T47D (cell line): ENCODE data around the gene FCN1.

Experiments used
- DNase-seq, 2 experiments: peaks; one replicate each; pipeline versions ENCODE4 v3.0.0 to v3.0.0-alpha.2; 2011 to 2012; ENCODE audit warnings: low read depth in 1 of 2, low spot score in 1 of 2
- JUND ChIP-seq: IDR thresholded peaks from 2 replicates; pipeline ENCODE4 v1.6.1; 2012; ENCODE audit warnings: low read depth
- in situ Hi-C: cut with HindIII; loops from 2 replicates; pipeline ENCODE4 v1.10.0; 2016; ENCODE audit warnings: low sequenced_read_pairs, low pct_unique_long_range_greater_than_20kb

Gene FCN1

GRCh38 chr9:134913041-134913712, 4.5 kb downstream of the FCN1 start:
- no peak for TF ChIP-seq JUND
- in situ Hi-C loops = no loop called here
- DNase-seq = no peak

GRCh38 chr9:134912126-134912840, 5.4 kb downstream of the FCN1 start:
- in situ Hi-C loops = no loop called here
- DNase-seq = no peak
- no peak for TF ChIP-seq JUND

GRCh38 chr9:134909511-134910481, 7.9 kb downstream of the FCN1 start:
- no peak for DNase-seq
- TF ChIP-seq JUND = no peak
- in situ Hi-C loops = no loop called here

DNA sequence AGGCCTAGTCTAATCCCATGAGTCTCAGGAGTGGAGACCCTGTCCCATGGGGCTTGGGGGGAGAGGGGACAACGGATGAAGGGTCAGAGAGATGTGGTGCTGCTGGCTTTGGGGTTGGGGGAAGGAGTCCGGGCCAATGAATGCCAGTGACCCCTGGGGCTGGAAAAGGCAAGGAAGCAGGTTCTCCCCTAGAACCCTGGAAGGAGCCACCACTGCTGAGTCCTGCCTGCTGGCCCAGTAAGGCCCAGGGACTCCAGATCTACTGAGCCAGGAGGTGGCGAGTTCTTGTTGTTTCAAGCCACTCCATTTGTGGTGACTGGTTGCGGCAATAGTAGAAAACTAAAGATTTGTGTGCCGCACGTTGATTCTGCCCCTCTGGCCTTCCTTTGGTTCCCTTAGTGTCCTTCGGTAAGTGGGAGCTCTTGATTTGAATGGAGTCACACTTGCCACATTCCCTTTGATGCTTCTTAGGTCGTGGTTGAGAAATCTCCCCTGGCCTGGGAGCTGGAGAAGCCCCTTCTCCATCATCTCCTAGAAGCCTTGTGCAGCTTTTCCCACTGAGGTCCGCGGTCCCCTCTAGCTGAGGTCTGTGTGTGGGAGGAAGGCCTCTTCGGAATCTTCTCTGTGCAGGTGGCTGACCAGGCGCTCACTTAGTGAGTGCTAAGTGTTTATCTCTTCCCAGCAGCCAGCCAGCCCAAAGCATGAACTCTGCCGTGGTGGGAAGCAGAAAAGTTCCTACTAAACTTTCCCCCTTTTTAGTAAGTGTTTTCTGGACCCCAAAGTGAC, 9.0 kb downstream of the FCN1 start:
- no peak for TF ChIP-seq JUND
- DNase-seq = no peak
- in situ Hi-C loops = no loop called here

GRCh38 chr9:134902936-134903335, 14.8 kb downstream of the FCN1 start:
- no peak for DNase-seq
- TF ChIP-seq JUND = no peak
- in situ Hi-C loops = no loop called here

GRCh38 chr9:134899818-134900217, 17.9 kb downstream of the FCN1 start:
- no peak for TF ChIP-seq JUND
- peak in 1 of 2 experiments; percentile 20 for DNase-seq
- in situ Hi-C loops = no loop called here

- in situ Hi-C loops = no loop called here
- DNase-seq = no peak
- TF ChIP-seq JUND = no peak
These were observed 18.5 kb downstream of the FCN1 start for GRCh38 chr9:134899168-134899567.

DNA sequence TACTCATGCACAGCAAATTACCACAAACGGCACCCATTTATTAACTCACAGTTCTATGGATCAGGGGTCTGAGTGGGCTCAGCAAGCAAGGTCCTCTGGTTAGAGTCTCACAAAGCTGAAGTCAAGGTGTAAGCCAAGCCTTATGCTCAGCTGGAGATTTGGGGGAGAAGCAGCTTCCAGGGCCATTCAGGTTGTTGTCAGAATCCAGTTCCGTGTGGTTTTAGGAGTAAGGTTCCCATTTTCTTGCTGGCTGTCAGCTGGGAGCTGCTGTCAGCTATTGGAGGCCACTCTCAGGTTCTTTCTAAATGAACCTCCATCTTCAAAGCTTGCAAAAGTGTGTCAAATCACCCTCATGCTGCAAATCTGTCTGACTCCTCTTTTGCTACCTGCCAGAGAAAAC, 19.4 kb downstream of the FCN1 start:
- no peak for DNase-seq
- in situ Hi-C loops = no loop called here
- TF ChIP-seq JUND = no peak

DNA sequence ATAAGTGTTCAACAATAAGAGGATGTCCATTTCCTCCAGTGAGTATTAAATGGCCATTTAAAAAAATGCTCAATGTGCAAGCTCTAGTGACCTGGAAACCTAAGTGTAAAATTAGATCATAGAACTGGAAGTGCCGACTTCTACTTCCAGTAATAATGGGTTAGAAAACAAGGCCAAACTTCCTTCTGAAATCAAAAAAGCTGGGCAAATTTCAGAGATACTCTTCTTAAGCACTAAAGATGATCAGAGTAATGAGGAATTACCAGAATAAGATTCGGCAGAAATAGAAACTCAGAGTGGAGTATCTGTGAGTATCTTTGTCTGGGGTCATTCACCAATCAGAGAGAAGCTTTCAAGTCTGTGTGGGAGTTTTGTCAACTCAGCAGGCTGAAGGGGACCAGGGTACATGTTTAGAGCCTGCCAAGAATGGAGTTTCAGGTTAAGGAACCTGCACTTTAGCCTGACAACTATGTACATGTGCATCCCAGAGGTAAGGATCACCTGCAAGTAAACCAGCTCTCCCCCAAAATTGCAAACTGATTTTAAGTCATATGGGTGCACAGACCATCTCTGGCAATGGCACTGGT, 20.0 kb downstream of the FCN1 start:
- in situ Hi-C loops = no loop called here
- no peak for TF ChIP-seq JUND
- DNase-seq = no peak

DNA sequence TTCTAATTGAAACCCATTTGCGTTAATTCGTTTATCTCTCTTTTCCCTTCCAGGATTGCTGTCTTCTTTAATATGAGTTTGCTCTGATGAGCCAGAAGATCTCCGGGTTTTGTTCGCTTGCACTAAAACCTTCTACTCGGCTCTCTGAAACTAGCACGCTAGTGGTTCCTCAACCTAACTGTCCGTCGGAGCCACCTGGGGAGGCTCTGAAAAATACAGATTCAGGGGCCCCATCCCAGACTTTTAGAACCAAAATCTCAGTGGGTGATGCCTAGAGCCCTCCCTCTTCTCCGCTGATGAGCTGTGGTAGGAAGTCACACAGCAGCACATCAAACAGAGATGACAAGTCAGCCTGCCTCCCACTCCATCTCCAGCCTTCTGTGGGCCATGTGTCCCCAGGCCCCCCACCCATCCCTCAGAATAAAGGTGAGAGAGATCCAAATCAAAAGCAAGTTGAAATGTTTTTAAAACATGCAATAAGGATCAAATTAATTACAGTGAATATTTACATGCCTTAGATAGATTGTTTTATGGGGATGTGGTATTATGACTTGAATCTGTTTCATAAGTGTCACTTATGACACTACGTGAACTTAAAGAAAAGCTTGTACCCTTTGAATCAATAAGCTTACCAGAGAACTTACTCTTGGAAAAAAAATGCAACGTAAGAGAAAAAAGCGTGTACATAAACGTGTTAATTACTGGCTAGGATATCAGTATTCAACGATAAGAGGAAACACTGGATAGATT, 20.7 kb downstream of the FCN1 start:
- DNase-seq = no peak
- TF ChIP-seq JUND = no peak
- in situ Hi-C loops = no loop called here

DNA sequence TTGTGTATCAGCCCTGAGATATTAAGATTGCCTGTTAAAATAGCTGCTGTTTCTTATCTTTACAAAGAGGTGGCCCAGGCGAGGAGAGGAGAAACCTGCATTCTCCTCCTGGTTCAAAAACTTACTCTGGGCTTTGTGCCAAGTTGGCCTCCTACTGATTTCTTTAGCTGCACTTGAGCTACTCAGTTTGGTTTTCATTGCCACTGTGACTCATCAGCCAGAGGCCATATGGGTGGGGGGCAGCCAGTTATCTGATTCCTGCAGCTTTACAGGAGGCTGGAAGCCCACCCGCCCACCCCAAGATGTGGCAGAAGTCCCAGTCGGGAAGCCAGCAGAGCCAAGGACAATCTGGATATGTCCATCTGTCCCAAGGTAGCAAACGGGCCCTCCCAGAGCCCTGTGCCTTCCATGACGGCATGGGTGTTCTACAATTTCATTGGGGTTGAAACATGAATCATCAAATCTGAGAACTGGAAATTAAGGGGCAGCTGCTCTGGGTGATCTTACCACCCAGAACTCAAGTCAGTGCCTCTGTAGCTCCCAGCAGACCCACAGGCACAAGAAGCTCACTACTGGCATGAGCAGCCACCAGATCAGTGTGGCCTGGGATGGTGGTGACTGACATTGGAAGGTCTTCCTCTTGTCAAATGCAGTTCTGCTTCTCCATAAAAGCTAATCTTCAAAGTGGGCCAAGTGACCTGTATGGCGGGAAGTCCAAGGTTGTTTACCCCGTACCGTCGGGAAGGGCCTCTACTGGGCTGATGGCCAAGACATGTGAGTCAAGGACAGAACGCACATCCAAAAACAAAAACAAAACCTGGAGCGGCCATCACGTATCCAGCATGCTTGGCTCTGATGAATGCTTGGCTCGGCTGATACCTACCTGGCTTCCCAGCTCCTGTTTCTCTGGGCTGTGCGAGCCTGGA, 21.5 kb downstream of the FCN1 start:
- in situ Hi-C loops = no loop called here
- TF ChIP-seq JUND = no peak
- no peak for DNase-seq
